ENCODE data around the gene PIK3R3.
"Not testable (repeated sequence)": the region's sequence is repeated elsewhere in the genome, so short reads cannot be mapped to it uniquely, and the experiment has no call there.

Gene PIK3R3

DNA sequence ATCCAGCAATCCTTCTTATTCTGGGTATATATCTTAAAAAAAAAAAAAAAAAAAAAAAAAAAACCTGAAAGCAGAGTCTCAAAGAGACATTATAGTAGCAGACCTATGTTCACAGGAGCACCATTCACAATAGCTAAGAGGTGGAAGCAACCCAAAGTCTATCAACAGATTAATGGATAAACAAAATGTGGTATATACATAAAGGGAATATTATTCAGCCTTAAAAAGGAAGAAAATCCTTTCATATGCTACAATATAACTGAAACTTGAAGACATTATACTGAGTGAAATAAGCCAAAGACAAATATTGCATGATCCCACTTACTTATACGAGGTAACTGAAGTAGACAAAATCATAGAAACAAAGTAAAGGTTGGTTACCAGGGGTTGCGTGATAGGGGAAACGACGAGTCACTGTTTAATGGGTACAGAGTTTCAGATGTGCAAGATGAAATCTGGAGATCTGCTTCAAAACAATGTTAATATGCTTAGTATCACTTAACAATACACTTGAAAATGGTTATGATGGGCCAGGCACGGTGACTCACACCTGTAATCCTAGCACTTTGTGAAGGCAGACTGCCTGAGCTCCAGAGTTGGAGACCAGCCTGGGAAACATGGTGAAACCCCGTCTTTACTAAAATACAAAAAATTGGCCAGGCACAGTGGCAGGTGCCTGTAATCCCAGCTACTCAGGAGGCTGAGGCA lies 29.5 kb downstream of the PIK3R3 start:
- no peak for DNase-seq (ENCODE audit: low read depth)

DNA sequence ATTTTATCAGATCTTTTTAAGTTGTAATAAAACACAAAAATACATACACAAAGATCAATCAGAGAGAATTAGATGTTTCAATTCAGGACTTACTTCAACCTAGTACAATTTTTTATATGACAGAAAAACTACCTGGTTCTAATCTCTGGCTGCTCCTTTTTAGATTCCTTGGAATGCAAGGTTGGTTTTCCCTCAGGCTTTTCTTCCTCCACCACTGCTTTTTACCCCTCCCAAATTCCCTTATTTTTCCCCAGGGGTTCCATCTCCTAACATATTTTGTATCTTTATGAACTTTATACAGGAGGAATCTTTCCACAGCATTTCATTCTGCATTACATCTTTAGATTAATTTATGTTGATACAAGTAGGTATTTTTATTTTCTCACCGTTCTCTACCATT lies 33.2 kb downstream of the PIK3R3 start:
- no peak for DNase-seq (ENCODE audit: low read depth)

GRCh38 chr1:46098027-46098712 lies 34.3 kb downstream of the PIK3R3 start:
- no peak for DNase-seq (ENCODE audit: low read depth)

DNA sequence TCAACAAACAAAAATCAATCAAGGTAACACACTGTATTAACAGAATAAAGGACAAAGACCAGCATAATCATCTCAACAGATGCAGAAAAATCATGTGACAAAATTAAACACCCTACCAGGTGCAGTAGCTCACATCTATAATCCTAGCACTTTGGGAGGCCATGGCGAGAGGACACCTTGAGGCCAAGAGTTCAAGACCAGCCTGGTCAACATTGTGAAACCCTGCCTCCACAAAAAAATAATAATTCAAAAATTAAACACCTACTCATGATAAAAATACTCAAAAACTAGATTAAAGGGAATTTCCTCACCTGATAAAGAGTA lies 35.3 kb downstream of the PIK3R3 start:
- DNase-seq (ENCODE audit: low read depth): no peak

DNA sequence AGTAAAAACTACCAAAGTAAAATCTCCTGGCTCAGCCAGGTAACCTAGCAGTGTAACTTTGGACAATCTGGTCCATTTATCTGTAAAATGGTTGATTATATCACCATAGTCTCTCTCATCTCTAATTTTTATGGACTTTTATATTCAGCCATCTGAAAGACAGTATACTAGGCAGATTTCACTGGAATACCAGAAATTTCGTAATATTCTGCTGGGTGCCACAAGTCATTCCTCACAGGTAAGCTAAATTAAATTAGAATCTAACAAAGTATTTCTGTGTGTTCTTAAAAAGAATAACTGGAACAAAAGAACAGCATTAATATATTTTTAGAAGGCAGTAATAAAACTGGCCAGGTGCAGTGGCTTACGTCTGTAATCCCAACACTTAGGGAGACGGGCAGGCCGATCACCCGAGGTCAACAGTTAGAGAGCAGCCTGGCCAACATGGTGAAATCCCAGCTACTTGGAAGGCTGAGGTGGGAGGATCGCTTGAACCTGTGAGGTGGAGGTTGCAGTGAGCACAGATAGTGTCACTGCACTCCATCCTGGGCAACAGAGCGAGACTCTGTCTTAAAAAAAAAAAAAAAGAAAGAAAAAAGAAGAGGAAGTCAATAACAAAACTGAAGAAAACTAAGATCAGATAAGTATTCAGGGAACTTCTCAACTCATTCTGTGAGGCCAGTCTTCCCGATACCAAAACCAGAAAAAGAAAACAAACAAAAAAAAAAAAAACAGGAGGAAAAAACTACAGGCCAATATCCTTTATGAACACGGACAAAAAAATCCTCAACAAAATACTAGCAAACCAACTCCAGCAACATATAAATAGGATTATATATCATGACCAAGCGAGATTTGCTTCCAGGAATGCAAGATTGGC lies 35.9 kb downstream of the PIK3R3 start:
- no peak for DNase-seq (ENCODE audit: low read depth)

DNA sequence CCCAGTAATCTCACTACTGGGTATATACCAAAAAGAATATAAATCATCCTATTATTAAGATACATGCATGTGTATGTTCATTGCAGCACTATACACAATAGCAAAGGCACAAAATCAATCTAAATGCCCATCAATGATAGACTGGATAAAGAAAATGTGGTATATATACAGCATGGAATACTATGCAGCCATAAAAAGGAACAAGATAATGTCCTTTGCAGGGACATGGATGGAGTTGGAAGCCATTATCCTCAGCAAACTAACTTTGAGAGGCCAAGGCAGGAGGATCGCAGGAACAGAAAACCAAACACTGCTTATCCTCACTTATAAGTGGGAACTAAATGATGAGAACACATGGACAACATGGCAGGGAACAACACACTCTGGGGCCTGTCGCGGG lies 37.3 kb downstream of the PIK3R3 start:
- DNase-seq (ENCODE audit: low read depth): not testable (repeated sequence)

- no peak for DNase-seq (ENCODE audit: low read depth)
Observed at GRCh38 chr1:46094471-46095005, 37.9 kb downstream of the PIK3R3 start.

DNA sequence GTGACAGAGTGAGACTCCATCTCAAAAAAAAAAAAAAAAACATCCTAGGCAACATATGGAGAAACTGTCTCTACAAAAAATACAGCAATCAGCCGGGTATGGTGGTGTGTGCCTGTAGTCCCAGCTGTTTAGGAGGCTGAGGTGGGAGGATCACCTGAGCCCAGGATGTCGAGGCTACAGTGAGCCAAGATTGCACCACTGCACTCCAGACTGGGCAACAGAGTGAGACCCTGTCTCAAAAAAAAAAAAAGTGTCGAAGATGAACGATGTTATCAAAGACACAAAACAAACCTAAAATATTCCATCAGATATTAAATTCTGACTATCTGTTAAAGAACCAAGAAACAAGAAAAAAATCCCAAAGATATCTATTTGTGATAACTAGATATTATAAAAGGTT lies 38.6 kb downstream of the PIK3R3 start:
- DNase-seq (ENCODE audit: low read depth): not testable (repeated sequence)

DNA sequence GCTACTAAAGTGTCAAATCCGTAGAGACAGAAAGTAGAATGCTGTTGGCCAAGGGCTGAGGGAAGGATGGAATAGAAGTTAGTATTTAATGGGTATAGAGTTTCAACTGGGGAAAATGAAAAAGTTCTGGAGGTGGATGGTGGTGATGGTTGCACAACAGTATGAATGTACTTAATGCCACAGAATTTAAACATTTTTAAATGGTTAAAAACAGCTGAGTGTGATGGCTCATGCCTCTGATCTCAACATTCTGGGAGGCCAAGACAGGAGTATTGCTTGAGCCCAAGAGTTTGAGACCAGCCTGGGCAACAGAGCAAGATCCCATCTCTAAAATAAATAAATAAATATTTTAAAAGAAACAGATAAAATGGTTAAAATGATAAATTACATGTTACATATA lies 44.5 kb downstream of the PIK3R3 start:
- no peak for DNase-seq (ENCODE audit: low read depth)

GRCh38 chr1:46086576-46086975 lies 45.9 kb downstream of the PIK3R3 start:
- DNase-seq (ENCODE audit: low read depth): no peak

DNA sequence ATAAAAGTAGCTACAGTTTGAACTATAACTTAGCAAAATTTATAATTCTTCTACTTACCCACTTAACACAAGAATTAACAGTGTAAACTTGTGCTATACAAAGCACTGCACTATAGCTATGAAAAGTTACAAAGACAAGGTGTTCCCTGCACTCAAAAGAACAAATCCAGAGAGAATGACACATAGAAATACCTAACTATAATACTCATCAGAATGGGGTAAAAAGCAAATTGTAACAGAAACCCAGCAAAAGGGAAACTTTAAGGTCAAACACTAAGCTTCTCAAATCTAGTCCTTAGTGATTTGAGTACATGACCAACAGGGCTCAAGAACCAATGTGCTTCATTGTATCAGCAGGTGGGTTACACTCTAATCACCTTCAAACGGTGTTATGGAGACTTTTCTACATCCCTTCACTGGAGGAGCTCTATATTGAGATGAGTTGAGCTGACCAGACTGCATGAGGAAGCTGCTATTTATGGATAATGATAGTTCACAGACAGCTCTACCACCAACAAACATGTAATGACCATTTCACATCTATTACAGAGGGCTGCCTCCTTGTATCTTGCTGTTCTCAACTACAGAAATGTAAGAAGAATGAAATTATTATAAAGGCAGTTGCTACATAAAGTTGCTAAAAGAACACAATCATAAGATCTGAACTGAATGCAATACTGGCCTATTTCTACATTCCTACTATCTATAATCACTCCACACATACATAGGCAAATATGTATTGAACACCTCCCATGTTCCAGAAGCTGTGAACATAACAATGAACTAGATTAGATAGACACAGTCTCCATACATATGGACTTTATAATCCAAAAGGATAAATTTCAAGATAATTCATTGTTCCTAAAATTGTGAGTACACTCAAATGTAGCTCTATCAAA lies 47.6 kb downstream of the PIK3R3 start:
- peak; percentile 34 for DNase-seq (ENCODE audit: low read depth)

- DNase-seq (ENCODE audit: low read depth): no peak
Observed at GRCh38 chr1:46083579-46083978, 48.9 kb downstream of the PIK3R3 start.

GRCh38 chr1:46081619-46082018 lies 50.8 kb downstream of the PIK3R3 start:
- DNase-seq (ENCODE audit: low read depth): no peak

GRCh38 chr1:46081206-46081605 lies 51.2 kb downstream of the PIK3R3 start:
- DNase-seq (ENCODE audit: low read depth): no peak

DNA sequence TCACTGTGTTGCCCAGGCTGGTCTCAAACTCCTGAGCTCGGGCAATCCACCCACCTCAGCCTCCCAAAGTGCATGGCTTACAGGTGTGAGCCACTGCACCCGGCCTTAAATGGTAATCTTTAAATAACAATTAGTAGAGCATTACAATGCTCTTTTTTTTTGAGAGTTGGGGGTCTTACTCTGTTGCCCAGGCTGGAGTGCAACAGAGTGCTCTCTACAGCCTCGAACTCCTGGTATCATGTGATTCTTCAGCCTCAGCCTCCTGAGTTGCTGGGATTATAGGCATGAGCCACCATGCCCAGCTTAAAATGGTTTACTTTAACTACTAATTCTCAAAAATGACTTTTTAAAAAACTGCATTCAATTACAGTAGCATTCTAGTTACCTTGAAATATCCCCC lies 52.2 kb downstream of the PIK3R3 start:
- DNase-seq (ENCODE audit: low read depth): no peak

- DNase-seq (ENCODE audit: low read depth): no peak
Observed at GRCh38 chr1:46077644-46078043, 54.8 kb downstream of the PIK3R3 start.

DNA sequence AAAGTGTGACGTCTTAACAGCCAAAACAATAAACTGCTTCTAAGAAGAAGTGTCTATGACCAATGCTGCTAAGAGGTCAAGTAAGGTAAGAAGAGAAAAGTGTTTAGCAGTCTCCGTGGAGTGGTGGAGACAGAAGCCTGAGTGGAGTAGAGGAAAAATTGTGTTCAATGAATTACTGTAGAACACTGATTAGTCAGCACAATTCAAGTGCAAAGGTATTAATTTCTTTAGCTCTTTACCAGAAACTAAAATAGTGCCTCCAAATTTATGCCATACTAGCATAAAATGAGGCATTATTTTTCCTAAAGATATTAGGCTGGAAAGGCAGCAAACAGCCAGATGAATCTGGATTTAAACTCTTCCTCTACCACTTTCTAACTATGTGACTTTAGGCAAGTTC lies 56.1 kb downstream of the PIK3R3 start:
- no peak for DNase-seq (ENCODE audit: low read depth)

DNA sequence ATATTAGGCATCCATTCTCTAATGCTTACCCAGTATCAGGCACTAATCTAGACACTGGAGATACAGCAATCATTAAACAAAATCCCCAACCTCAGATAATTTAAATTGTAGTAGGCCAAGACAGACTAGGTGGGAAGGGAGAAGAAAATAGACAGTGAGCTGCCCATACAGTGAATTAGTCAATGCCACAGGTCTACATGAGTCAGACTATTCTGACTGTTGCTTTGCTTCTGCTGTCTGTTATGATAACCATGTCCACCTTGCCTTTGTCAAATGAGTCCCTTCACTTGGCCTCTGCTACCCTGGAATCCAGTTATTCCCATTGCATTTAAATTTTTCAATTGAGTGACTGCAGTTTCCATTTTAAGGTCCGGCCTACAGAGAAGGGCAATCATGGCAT lies 59.5 kb downstream of the PIK3R3 start:
- DNase-seq (ENCODE audit: low read depth): no peak

GRCh38 chr1:46070164-46070814 lies 62.1 kb downstream of the PIK3R3 start:
- no peak for DNase-seq (ENCODE audit: low read depth)

- no peak for DNase-seq (ENCODE audit: low read depth)
Observed at GRCh38 chr1:46068525-46068924, 63.9 kb downstream of the PIK3R3 start.

- DNase-seq (ENCODE audit: low read depth): no peak
Observed at GRCh38 chr1:46067652-46068051, 64.8 kb downstream of the PIK3R3 start.
